Adrenal gland (tissue), 19 donors: ENCODE results near the gene OR4C3. TPM values are rescaled to one million over a fixed set of nuclear protein-coding genes. Genes with fewer than 3 reads are reported as not detected.
"Not testable (repeated sequence)": the region's sequence is repeated elsewhere in the genome, so short reads cannot be mapped to it uniquely, and the experiment has no call there.

ENCODE experiments used
- DNase-seq, 7 donors: peaks; one replicate each; pipeline ENCODE4 v3.0.0-alpha.2; 2019 to 2020
- H3K27ac ChIP-seq, 5 donors: fragments of 200-600 bp; sonication (generic) in 4 of 5; 1 replicate in 3 of 5; 2 replicates in 2 of 5; pipeline versions ENCODE4 v1.5.1 to v1.8.0; 2016 to 2020; ENCODE audit warnings: mild to moderate bottlenecking in 1 of 5
- H3K27me3 ChIP-seq: fragments of 200-600 bp; 2 replicates; pipeline ENCODE4 v1.8.0; 2021
- H3K36me3 ChIP-seq, 2 donors: fragments of 200-600 bp; replicated peaks in 1 of 2; 1 replicate in 1 of 2; 2 replicates in 1 of 2; pipeline versions ENCODE4 v1.5.1 to v1.8.0; 2018 to 2022
- H3K4me1 ChIP-seq, 2 donors: fragments of 200-600 bp; replicated peaks in 1 of 2; 1 replicate in 1 of 2; 2 replicates in 1 of 2; pipeline versions ENCODE4 v1.5.1 to v1.8.0; 2018 to 2021
- H3K4me3 ChIP-seq, 4 donors: fragments of 200-600 bp; sonication (generic) in 3 of 4; one replicate each; pipeline ENCODE4 v1.5.1; 2016 to 2018
- H3K9me3 ChIP-seq, 3 donors: fragments of 200-600 bp; sonication (generic) in 1 of 3; replicated peaks in 1 of 3; 1 replicate in 2 of 3; 2 replicates in 1 of 3; pipeline versions ENCODE4 v1.5.1 to v1.8.0; 2016 to 2021
- POLR2A ChIP-seq, 2 donors: fragments of 450-650 bp; IDR thresholded peaks; one replicate each; pipeline ENCODE4 v1.6.1; 2017; ENCODE audit warnings: antibody characterized with exemption in 2 of 2, mild to moderate bottlenecking in 2 of 2, moderate library complexity in 1 of 2
- WGBS, 4 donors: extraction: QIAGEN DNeasy Blood & Tissue Kit in 2 of 4; methylation state at CpG; one replicate each; pipeline versions ENCODE4 v1.1.5 to v1.1.7; 2013 to 2017; 5-methylcytosine and 5-hydroxymethylcytosine counted together
- intact Hi-C, 2 donors: fragments of 100-400 bp; cut with DNase I; formaldehyde crosslinking; loops; one replicate each; pipeline versions ENCODE4 v1.14.1 to v1.15.0; 2022 to 2023
- long read RNA-seq, 10 donors: library from polyadenylated mRNA in 3 of 10; unstranded in 2 of 10; stranded (forward) in 1 of 10; transcript quantifications; one replicate each; pipeline ENCODE4 v2.0.0 and lab custom pipeline, GENCODE V29; 2021 to 2026
- polyA plus RNA-seq, 3 donors: library from polyadenylated mRNA; stranded (reverse); fragments of 200-250 nt in 2 of 3; fragments of 350-450 nt in 1 of 3; fragmentation: Illumina TruSeq in 1 of 3; extraction: RNeasy Lipid Tissue Mini Kit (QIAGEN cat#74804) in 1 of 3; gene quantifications; one replicate each; pipeline ENCODE4 v1.2.3, GENCODE V29; 2013 to 2014
- total RNA-seq, 9 donors: library from RNA; depleted of rRNA in 4 of 9; stranded (reverse); fragments of >200 nt in 4 of 9; fragments of 120-200 nt in 1 of 9; fragmentation: NEBNext Ultra II Directional in 1 of 9; extraction: Animal tissue kit (Norgen Biotek cat#: 25700) in 1 of 9; gene quantifications; one replicate each; pipeline versions ENCODE4 v1.1.0 to v1.2.4, GENCODE V29; 2013 to 2023
- TF ChIP-seq, protein P1 (sequence below), 6 experiments: fragments of 450-650 bp in 4 of 6; fragments of 200-600 bp in 2 of 6; sonication (generic) in 1 of 6; IDR thresholded peaks; 1 replicate in 5 of 6; 2 replicates in 1 of 6; pipeline versions ENCODE4 v1.5.1 to v1.8.0; 2016 to 2021; ENCODE audit warnings: antibody characterized with exemption in 6 of 6, mild to moderate bottlenecking in 2 of 6, moderate library complexity in 1 of 6
- donor health status: healthy with polysubstance abuse.
- donor health status: Bipolar disorder and iron deficiency.
- donor health status: DM: yes; HTN: yes; CAD: no.
- donor health status: DM: no; HTN: no; CAD: no.
- donor health status: DM: no; HTN: no; CAD: no.
- donor health status: DM: yes; HTN: yes; CAD: no.

OR4C3 gene
- not detected for total RNA-seq
- polyA plus RNA-seq = not detected
- long read RNA-seq, donor 1 = 0 reads
- long read RNA-seq, donor 2 = 0 reads
- long read RNA-seq, donor 3 = 0 reads
- long read RNA-seq, donor 4 = 0 reads
- long read RNA-seq, donor 5 = 0 reads
- long read RNA-seq, donor 6 = 0 reads
- long read RNA-seq, donor 7 = 0 reads
- long read RNA-seq, donor 8 = 0 reads
- long read RNA-seq, donor 9 = 0 reads
- long read RNA-seq, donor 10 = 0 reads

DNA sequence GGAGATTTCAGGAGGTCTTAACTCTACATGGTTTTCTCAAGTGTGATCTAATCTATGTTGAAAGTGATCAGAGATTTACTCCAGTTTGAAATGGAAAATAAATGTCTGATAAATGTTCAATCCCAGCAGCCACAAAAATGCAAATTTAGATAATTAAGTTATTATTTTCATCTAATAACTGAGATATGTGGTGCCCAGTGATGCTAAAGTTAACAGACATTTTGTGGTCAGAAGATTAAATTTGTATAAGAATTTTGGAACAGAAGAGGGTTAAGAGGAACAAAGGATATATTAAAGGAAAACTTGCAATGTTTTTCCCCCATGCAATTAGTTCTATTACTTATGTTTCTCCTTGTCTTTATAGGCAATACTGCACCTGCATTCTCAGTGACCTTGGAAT lies at the start of gene OR4C3:
Gene OR4C3, plus strand, starts transcription at position 301 of the 400 bp plus-strand sequence. CDS start 102 bp downstream, outside the sequence.
- H3K4me1 ChIP-seq, H3K4me3 ChIP-seq, H3K27me3 ChIP-seq, H3K9me3 ChIP-seq, H3K36me3 ChIP-seq, intact Hi-C loops, DNase-seq, H3K27ac ChIP-seq: not testable (repeated sequence)

DNA sequence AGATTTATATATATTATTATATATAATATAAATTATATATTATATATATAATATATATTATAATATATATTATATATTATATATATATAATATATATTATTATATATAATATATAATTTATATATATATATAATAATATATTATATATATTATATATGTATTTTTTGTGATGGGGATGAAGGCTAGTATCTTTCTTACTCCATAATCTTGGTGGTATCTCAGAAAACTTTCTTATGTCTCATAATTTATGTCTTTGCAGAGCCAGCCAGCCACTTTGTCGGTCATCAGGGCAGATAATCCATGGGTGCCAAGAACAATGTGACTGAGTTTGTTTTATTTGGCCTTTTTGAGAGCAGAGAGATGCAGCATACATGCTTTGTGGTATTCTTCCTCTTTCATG lies 18.8 kb upstream of the OR4C3 start, which contains the start of gene OR4S1:
Gene OR4S1, plus strand, starts transcription at position 301 of the 400 bp plus-strand sequence. Its CDS starts 0 bp downstream, at position 301.
- DNase-seq = no peak
- no peaks in the 10 kb centered on the region for H3K4me1 ChIP-seq
- no peaks in the 10 kb centered on the region for H3K9me3 ChIP-seq
- 63 to 75% (median 72%) methylated on average over 1 of the region's 1 CpG for WGBS, 4 donors
- TF ChIP-seq POLR2A (IDR thresholded peaks at IDR 0.05) = no peak
- TF ChIP-seq, protein P1, sequence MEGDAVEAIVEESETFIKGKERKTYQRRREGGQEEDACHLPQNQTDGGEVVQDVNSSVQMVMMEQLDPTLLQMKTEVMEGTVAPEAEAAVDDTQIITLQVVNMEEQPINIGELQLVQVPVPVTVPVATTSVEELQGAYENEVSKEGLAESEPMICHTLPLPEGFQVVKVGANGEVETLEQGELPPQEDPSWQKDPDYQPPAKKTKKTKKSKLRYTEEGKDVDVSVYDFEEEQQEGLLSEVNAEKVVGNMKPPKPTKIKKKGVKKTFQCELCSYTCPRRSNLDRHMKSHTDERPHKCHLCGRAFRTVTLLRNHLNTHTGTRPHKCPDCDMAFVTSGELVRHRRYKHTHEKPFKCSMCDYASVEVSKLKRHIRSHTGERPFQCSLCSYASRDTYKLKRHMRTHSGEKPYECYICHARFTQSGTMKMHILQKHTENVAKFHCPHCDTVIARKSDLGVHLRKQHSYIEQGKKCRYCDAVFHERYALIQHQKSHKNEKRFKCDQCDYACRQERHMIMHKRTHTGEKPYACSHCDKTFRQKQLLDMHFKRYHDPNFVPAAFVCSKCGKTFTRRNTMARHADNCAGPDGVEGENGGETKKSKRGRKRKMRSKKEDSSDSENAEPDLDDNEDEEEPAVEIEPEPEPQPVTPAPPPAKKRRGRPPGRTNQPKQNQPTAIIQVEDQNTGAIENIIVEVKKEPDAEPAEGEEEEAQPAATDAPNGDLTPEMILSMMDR (IDR thresholded peaks at IDR 0.05) = no peak
- no peak within 1 kb of the TSS for H3K27ac ChIP-seq
- intact Hi-C loops = no loop called here
- H3K4me3 ChIP-seq = no peak within 1 kb of the TSS
- no peaks in the 10 kb centered on the region for H3K27me3 ChIP-seq
- no peaks in the 10 kb centered on the region for H3K36me3 ChIP-seq

DNA sequence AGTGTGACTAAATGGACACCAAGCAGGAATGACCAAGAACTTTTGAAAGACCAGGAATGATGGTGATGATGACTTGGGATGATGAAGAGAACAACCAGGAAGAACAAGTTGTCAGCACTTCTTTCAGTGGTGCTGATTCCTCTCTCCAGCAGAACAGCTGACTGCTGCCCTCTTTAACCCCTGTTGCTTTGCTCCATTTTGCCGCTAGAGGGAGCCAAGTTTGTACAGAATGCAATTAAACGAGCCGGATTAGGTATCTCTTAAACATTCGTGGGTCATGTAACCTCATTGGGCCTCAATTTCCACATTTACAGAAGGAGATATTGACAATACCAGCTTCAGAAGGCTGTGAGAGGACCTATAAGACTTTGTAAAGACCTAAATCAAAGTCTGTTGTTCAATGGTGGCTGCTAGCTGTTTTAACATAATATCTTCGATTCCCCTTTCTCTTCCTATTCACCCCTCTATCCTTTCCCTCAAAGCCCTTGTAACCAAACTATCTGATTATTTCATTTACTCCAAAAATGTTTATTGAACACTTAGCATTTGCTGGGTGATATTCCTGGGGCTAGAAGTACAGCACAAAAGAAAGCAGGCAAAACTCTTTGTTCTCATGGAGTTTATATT lies 16.8 kb upstream of the OR4C3 start:
- intact Hi-C loops = no loop called here
- peak; percentile 56 to 83 (median 66) for DNase-seq

DNA sequence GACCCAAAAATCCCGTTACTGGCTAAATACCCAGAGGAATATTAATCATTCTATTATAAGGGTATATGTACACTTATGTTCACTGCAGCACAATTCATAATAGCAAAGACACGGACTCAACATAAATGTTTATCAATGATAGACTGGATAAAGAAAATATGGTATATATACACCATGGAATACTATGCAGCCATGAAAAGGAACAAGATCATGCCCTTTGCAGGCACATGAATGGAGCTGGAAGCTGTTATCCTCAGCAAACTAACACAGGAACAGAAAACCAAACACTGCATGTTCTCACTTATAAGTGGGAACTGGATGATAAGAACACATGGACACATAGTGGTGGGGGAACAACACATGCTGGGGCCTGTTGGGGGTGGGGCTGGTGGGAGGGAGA lies 11.1 kb upstream of the OR4C3 start:
- H3K4me1 ChIP-seq, H3K4me3 ChIP-seq, intact Hi-C loops, H3K27me3 ChIP-seq, DNase-seq, H3K9me3 ChIP-seq, H3K36me3 ChIP-seq, H3K27ac ChIP-seq: not testable (repeated sequence)
- WGBS, 4 donors = 28 to 67% (median 50%) methylated on average over 2 of the region's 2 CpGs

More for the DNA sequence above, 16.8 kb upstream of the OR4C3 start:
- Histone ChIP-seq H3K27me3 (no peaks in the 10 kb centered on the region), H3K27ac (no peak overlapping the region), H3K4me1 (no peaks in the 10 kb centered on the region), H3K36me3 (no peaks in the 10 kb centered on the region), H3K9me3 (no peaks in the 10 kb centered on the region), H3K4me3 (no peak overlapping the region)
- WGBS, 4 donors = 19 to 24% (median 23%) methylated on average over 5 of the region's 5 CpGs
- TF ChIP-seq POLR2A (IDR thresholded peaks at IDR 0.05) = no peak
- TF ChIP-seq, protein P1 (IDR thresholded peaks at IDR 0.05) = peak; percentile 52 to 79 (median 69)

DNA sequence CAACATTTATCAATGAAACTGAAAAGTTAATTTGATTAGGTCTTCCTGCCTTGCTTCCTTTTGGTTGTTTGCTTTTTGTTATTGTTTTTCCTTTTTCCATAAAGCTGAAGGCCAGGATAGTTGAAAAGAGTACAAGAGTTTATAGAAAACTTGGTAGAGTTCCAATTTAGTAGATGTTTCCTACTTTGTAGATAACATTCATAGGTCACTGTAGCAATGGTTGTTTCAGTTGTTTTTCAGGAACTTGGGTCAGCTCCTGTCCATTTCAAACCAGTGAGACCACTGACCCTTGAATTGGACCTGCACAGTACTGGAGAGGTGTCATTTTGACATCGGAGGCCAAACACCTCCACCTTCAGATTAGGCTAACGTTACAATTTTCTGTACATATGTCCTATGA lies 4.9 kb upstream of the OR4C3 start:
- WGBS, 4 donors = 72 to 94% (median 85%) methylated on average over 2 of the region's 2 CpGs
- H3K9me3 ChIP-seq, H3K4me1 ChIP-seq, H3K27me3 ChIP-seq, H3K36me3 ChIP-seq, H3K4me3 ChIP-seq, DNase-seq, intact Hi-C loops, H3K27ac ChIP-seq: not testable (repeated sequence)

DNA sequence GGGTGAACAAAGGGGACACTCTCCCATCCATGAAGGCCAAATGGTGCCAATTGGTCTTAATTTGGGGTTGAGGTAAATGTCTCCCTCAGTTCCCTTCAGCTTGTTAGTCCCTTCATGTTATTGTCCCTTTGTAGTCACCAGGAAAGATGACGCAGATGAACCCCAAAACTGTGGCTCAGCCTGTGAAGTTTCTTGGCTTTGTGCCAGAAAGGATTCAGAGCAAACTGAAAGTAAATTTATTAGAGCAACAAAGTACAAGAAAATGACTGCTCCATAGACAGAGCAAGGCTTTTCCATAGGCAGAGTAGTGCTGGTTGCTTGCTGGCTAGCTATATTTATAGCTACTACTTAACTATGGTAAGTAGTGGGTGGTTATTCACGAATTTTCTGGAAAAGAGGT lies 16.7 kb downstream of the OR4C3 start:
- Histone ChIP-seq H3K4me1 (no peaks in the 10 kb centered on the region), H3K36me3 (no peaks in the 10 kb centered on the region), H3K4me3 (no peak overlapping the region), H3K9me3 (no peaks in the 10 kb centered on the region), H3K27ac (no peak overlapping the region), H3K27me3 (no peaks in the 10 kb centered on the region)
- 30 to 57% (median 48%) methylated on average over 2 of the region's 2 CpGs for WGBS, 4 donors
- no peak for TF ChIP-seq POLR2A (IDR thresholded peaks at IDR 0.05)
- TF ChIP-seq, protein P1 (IDR thresholded peaks at IDR 0.05) = no peak
- DNase-seq = no peak
- intact Hi-C loops = no loop called here

DNA sequence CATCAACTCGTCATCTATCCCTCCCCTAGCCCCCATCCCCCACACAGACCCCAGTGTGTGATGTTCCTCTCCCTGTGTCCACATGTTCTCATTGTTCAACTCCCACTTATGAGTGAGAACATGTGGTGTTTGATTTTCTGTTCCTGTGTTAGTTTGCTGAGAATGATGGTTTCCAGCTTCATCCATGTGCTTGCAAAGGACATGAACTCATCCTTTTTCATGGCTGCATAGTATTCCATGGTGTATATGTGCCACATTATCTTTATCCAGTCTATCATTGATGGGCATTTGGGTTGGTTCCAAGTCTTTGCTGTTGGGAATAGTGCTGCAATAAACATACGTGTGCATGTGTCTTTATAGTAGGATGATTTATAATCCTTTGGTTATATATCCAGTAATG lies 17.8 kb downstream of the OR4C3 start:
- H3K27ac ChIP-seq, DNase-seq, H3K36me3 ChIP-seq, intact Hi-C loops, H3K4me3 ChIP-seq, H3K4me1 ChIP-seq, H3K27me3 ChIP-seq, H3K9me3 ChIP-seq: not testable (repeated sequence)
- 47 to 59% (median 57%) methylated on average over 2 of the region's 2 CpGs for WGBS, 4 donors

DNA sequence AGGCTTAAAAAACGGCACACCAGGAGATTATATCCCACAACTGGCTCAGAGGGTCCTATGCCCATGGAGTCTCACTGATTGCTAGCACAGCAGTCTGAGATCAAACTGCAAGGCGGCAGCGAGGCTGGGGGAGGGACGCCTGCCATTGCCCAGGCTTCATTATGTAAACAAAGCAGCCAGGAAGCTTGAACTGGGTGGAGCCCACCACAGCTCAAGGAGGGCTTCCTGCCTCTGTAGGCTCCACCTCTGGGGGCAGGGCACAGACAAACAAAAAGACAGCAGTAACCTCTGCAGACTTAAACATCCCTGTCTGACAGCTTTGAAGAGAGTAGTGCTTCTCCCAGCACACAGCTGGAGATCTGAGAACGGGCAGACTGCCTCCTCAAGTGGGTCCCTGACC lies 21.6 kb downstream of the OR4C3 start:
- H3K27ac ChIP-seq, H3K9me3 ChIP-seq, intact Hi-C loops, H3K36me3 ChIP-seq, H3K4me3 ChIP-seq, H3K4me1 ChIP-seq, H3K27me3 ChIP-seq, DNase-seq: not testable (repeated sequence)
- 67 to 73% (median 71%) methylated on average over 1 to 5 of the region's 5 CpGs for WGBS, 4 donors
